Stimulated activated CD4-positive, alpha-beta T cell treated with anti-CD3 and anti-CD28 coated beads, TNF-alpha, amount 100 ng/mL, for 48 hours (primary cell): ENCODE results near the gene ZIC1.

Experiments used
- DNase-seq, 3 donors: peaks; one replicate each; pipeline ENCODE4 v3.0.0-alpha.2; 2020; ENCODE audit warnings: low read depth in 3 of 3

The ZIC1 gene

DNA sequence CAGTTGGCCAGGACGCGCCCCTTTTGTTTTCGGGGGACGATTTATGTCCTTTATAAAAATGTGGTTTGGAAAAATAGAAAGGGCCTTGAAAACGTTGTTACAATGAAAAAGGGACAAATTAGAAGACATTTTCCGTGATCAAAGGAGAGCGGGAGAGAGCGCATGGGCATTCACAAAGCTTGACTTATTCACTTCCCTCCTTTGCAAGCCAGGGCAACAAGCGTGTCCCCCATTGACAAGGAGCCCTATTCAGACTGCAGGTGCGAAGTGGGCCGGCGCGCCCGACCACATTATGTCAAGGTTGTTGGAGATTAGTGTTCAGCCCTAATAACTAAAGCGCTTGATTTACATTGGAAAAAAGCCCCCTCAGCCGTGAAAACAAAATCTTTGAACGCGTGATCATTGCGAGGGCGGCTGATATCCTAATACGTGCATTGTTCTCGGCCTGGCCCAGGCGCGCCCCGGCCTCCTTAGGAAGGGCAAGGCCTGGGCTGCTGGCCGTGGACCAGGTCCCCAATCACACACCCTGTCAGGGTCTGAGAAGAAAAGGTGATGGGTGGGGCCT lies 28.7 kb upstream of the ZIC1 start:
- no peak for DNase-seq

- no peak for DNase-seq
Measured at GRCh38 chr3:147380977-147381376, 28.2 kb upstream of the ZIC1 start.

- DNase-seq: no peak
Measured at GRCh38 chr3:147381596-147381995, 27.6 kb upstream of the ZIC1 start.

- DNase-seq: no peak
Measured at GRCh38 chr3:147383617-147384016, 25.5 kb upstream of the ZIC1 start.

DNA sequence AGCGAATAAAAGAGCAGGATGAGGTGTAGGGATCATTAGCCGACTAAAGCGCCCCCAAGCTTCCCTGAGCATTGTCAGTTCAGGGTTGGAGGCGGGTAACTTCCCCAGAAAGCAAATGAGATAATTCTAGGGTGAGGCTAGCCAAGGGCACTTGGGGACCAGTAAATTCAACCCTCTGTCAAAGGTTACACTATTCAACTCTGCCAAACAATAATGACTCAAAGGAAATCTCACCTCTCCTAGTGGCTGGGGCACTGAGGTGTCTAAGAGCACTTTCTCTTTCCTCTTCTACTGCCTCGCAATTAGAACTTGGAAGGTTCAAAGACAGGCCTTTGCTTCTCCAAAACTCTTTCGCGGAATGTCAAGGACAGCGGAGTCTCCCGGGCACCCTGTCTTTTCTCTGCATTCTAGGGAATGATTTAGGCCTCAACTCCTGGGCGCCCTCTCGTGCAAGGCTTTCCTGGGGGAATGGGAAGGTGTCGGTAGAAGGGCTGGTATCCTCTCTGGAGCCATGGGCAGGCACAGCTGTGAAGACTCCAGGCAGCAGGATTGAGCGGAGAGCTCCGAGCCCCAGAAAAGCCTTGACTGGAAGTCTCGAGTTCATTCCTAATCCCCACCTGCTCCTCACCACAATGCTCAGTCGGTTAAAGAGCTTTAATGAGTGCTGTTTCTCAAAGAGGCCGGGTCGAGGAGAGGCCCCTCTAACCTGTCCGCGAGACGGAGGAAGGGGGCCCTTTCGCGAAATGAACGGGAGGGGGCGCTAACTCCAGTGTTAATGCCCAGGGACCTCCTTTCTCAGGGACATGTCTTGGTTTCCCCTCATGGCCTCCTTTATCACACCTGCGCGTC lies 24.7 kb upstream of the ZIC1 start:
- no peak for DNase-seq

- no peak for DNase-seq
Measured at GRCh38 chr3:147385059-147386012, 23.8 kb upstream of the ZIC1 start.

GRCh38 chr3:147387291-147387884 lies 21.8 kb upstream of the ZIC1 start:
- no peak for DNase-seq

GRCh38 chr3:147387885-147388699 lies 21.1 kb upstream of the ZIC1 start:
- DNase-seq: no peak

DNA sequence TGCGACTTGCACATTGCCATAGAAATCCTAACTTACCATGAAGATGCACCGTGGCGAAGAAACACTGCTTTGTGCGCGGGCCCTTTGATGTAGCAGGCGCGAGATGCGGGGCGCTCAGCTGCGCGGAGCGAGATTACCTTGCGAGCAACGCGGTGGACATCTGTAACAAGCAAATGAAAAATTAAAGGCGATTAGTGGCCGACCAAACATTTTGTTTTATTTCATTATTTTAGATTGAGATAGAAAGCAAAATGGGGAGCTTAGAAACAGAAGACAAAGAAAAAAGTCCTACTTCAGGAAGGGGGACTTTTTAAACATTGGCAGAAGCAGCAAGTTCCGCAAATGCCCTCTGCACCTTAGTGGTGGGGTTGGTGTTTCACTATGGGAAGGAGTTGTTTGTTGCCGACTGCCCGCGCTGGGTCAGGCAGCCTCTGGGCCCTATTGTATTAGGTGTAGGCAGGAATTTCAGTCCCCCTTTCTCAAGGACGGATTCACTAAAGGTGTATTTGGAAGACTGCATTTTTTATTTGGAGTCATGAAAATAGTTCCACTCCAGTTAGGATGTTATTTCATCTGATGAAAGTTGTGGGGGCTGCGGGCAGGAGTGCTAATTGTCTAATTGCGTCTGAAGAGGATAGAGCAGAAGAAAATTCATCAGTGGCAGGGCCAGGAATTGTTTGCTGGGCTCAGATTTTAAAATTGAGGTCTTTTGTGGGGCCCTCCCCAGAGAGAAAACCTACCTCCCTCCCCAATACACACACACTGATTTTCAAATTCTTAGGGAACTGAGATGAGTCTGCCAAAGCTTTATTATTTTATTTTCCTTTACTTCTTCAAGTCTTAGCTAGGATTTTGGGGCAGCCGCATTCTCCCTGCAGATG lies 20.2 kb upstream of the ZIC1 start:
- no peak for DNase-seq

GRCh38 chr3:147389717-147390116 lies 19.4 kb upstream of the ZIC1 start:
- no peak for DNase-seq

GRCh38 chr3:147390589-147391569 lies 18.3 kb upstream of the ZIC1 start:
- no peak for DNase-seq

GRCh38 chr3:147391781-147392624 lies 17.2 kb upstream of the ZIC1 start:
- no peak for DNase-seq

GRCh38 chr3:147392625-147392946 lies 16.6 kb upstream of the ZIC1 start:
- no peak for DNase-seq

DNA sequence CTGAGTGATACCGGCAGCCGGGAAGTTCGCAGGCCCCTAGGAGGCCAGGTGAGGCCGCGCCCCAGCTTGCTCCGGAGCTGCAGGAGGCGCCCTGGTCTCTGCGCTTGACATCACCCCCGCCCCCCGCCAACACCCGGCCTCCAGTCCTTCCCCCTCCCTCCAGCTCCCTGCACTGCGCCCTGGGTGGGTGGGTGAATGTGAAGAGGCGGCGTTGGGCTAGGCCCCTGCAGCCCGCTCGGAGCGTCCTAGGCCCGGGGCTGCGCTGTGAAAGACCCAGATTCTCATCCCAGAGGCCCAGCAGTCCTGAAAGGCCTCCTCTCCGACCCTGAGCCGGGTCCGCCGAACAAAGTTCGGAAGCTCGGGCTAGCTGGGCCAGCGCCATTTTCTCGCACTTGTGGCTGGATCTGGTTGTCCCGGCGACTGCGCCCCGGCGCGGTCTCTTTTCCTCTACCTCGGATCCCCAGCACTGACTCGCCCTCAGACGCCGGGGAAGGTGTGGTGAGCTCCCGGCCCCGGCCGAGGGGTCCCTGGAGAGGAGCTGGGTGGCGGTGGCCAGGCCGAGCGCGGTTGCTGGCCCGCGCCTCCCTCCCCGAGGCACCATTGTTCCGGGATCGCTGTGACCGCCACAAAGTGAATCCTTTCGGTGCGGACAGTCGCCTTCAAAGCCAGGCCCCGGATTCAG lies 15.8 kb upstream of the ZIC1 start:
- no peak for DNase-seq

- DNase-seq: no peak
Measured at GRCh38 chr3:147393943-147394883, 15.0 kb upstream of the ZIC1 start.

GRCh38 chr3:147394884-147395225 lies 14.3 kb upstream of the ZIC1 start:
- DNase-seq: no peak
